Skeletal muscle tissue (tissue), 4 donors: ENCODE results near the gene TTK. TPM values are rescaled to one million over a fixed set of nuclear protein-coding genes. Genes with fewer than 3 reads are reported as not detected.

Source experiments
- H3K27ac ChIP-seq: one replicate; pipeline ENCODE4 v1.7.0; 2013; ENCODE audit warnings: mild to moderate bottlenecking, low read depth, low read length, inconsistent platforms
- H3K27me3 ChIP-seq, 3 donors: one replicate each; pipeline ENCODE4 v1.7.0; 2013; ENCODE audit warnings: low read length in 3 of 3; ENCODE audit not compliant: control insufficient read depth in 3 of 3, insufficient read depth in 3 of 3
- H3K36me3 ChIP-seq, 3 donors: one replicate each; pipeline ENCODE4 v1.7.0; 2013; ENCODE audit warnings: low read length in 3 of 3; ENCODE audit not compliant: control insufficient read depth in 3 of 3, insufficient read depth in 3 of 3
- H3K4me1 ChIP-seq, 3 donors: one replicate each; pipeline ENCODE4 v1.7.0; 2013; ENCODE audit warnings: low read length in 3 of 3, mild to moderate bottlenecking in 3 of 3; ENCODE audit not compliant: control insufficient read depth in 3 of 3, insufficient read depth in 3 of 3
- H3K4me3 ChIP-seq, 3 donors: one replicate each; pipeline ENCODE4 v1.7.0; 2013; ENCODE audit warnings: low read length in 3 of 3
- H3K9ac ChIP-seq, 3 donors: one replicate each; pipeline ENCODE4 v1.7.0; 2013; ENCODE audit warnings: low read length in 3 of 3, mild to moderate bottlenecking in 3 of 3, moderate library complexity in 2 of 3, low read depth in 1 of 3
- H3K9me3 ChIP-seq, 3 donors: one replicate each; pipeline ENCODE4 v1.7.0; 2013; ENCODE audit warnings: low read length in 3 of 3; ENCODE audit not compliant: control insufficient read depth in 3 of 3
- total RNA-seq: library from RNA; depleted of rRNA; stranded (reverse); fragments of >200 nt; gene quantifications from one replicate; pipeline ENCODE4 v1.2.3, GENCODE V29; 2014
- donor health status: Osteomylitis.

TTK gene
- total RNA-seq, 1 donor from 2014 or later, result 4.2 TPM

GRCh38 chr6:79993012-79993910 lies 11.2 kb upstream of the TTK start:
- H3K9ac ChIP-seq, result no peak overlapping the region
- H3K4me3 ChIP-seq, result no peak overlapping the region

GRCh38 chr6:79993911-79994309 lies 10.5 kb upstream of the TTK start:
- H3K27ac ChIP-seq, result no peak overlapping the region
- H3K4me1 ChIP-seq, result no peaks in the 10 kb centered on the region
- H3K27me3 ChIP-seq, result no peaks in the 10 kb centered on the region
- no peak overlapping the region for H3K9ac ChIP-seq
- no peak overlapping the region for H3K4me3 ChIP-seq
- H3K36me3 ChIP-seq, result no peaks in the 10 kb centered on the region
- no peaks in the 10 kb centered on the region for H3K9me3 ChIP-seq

More at GRCh38 chr6:79993012-79993910, 11.2 kb upstream of the TTK start:
- Histone ChIP-seq H3K4me1 (no peaks in the 10 kb centered on the region), H3K9me3 (no peaks in the 10 kb centered on the region), H3K27ac (no peak overlapping the region), H3K27me3 (no peaks in the 10 kb centered on the region), H3K36me3 (no peaks in the 10 kb centered on the region)

- Histone ChIP-seq H3K27me3 (no peaks in the 10 kb centered on the region), H3K9ac (no peak overlapping the region), H3K36me3 (no peaks in the 10 kb centered on the region), H3K4me1 (no peaks in the 10 kb centered on the region), H3K27ac (no peak overlapping the region), H3K9me3 (no peaks in the 10 kb centered on the region), H3K4me3 (no peak overlapping the region)
Measured at GRCh38 chr6:79997728-79998127, 6.7 kb upstream of the TTK start.

- Histone ChIP-seq H3K27me3 (no peaks in the 10 kb centered on the region), H3K4me3 (no peak overlapping the region), H3K9me3 (no peaks in the 10 kb centered on the region), H3K4me1 (peaks cover 7 to 15% (median 7%) of the 10 kb centered on the region in 3 donors), H3K9ac (no peak overlapping the region), H3K27ac (no peak overlapping the region), H3K36me3 (no peaks in the 10 kb centered on the region)
Measured at GRCh38 chr6:80001337-80001736, 3.1 kb upstream of the TTK start.

- no peaks in the 10 kb centered on the region for H3K27me3 ChIP-seq
- peaks cover 7 to 15% (median 7%) of the 10 kb centered on the region in 3 donors for H3K4me1 ChIP-seq
- no peaks in the 10 kb centered on the region for H3K36me3 ChIP-seq
- peak overlapping the region; percentile 73 for H3K27ac ChIP-seq
- peak overlapping the region; percentile 84 to 93 (median 85) for H3K4me3 ChIP-seq
- H3K9ac ChIP-seq, result peak overlapping the region; percentile 74 to 81 (median 75)
- H3K9me3 ChIP-seq, result no peaks in the 10 kb centered on the region
Measured at GRCh38 chr6:80003826-80004172, 650 bp upstream of the TTK start.

GRCh38 chr6:80005406-80005805 lies 957 bp downstream of the TTK start:
- H3K4me3 ChIP-seq, result no peak overlapping the region

GRCh38 chr6:80006541-80006940 lies 2.1 kb downstream of the TTK start:
- H3K27me3 ChIP-seq, result no peaks in the 10 kb centered on the region
- no peak overlapping the region for H3K9ac ChIP-seq
- H3K36me3 ChIP-seq, result no peaks in the 10 kb centered on the region
- H3K27ac ChIP-seq, result no peak overlapping the region
- H3K4me1 ChIP-seq, result peaks cover 7 to 15% (median 7%) of the 10 kb centered on the region in 3 donors
- H3K9me3 ChIP-seq, result no peaks in the 10 kb centered on the region
- H3K4me3 ChIP-seq, result no peak overlapping the region

More at GRCh38 chr6:80005406-80005805, 957 bp downstream of the TTK start:
- Histone ChIP-seq H3K9ac (no peak overlapping the region), H3K27ac (no peak overlapping the region), H3K27me3 (no peaks in the 10 kb centered on the region), H3K36me3 (no peaks in the 10 kb centered on the region), H3K4me1 (peaks cover 7 to 15% (median 7%) of the 10 kb centered on the region in 3 donors), H3K9me3 (no peaks in the 10 kb centered on the region)

- no peaks in the 10 kb centered on the region for H3K36me3 ChIP-seq
- H3K27ac ChIP-seq, result no peak overlapping the region
- peaks cover 5 to 7% (median 7%) of the 10 kb centered on the region in 3 donors for H3K4me1 ChIP-seq
- H3K27me3 ChIP-seq, result no peaks in the 10 kb centered on the region
- no peak overlapping the region for H3K4me3 ChIP-seq
- no peaks in the 10 kb centered on the region for H3K9me3 ChIP-seq
- H3K9ac ChIP-seq, result no peak overlapping the region
Measured at GRCh38 chr6:80009531-80009930, 5.1 kb downstream of the TTK start.

GRCh38 chr6:80010288-80010687 lies 5.8 kb downstream of the TTK start:
- no peak overlapping the region for H3K27ac ChIP-seq
- no peak overlapping the region for H3K9ac ChIP-seq
- H3K36me3 ChIP-seq, result no peaks in the 10 kb centered on the region
- no peaks in the 10 kb centered on the region for H3K27me3 ChIP-seq
- H3K9me3 ChIP-seq, result no peaks in the 10 kb centered on the region
- H3K4me1 ChIP-seq, result no peaks in the 10 kb centered on the region
- no peak overlapping the region for H3K4me3 ChIP-seq

GRCh38 chr6:80015839-80016435 lies 11.5 kb downstream of the TTK start:
- Histone ChIP-seq H3K27me3 (no peaks in the 10 kb centered on the region), H3K4me1 (no peaks in the 10 kb centered on the region), H3K9me3 (no peaks in the 10 kb centered on the region), H3K9ac (no peak overlapping the region), H3K4me3 (no peak overlapping the region), H3K36me3 (no peaks in the 10 kb centered on the region), H3K27ac (no peak overlapping the region)
